Measurements from ENCODE around the gene PACRG. TPM values are rescaled to one million over a fixed set of nuclear protein-coding genes. Genes with fewer than 3 reads are reported as not detected.

The PACRG gene
- total RNA-seq, 1 experiment from 2014 or later: 0.26 TPM

DNA sequence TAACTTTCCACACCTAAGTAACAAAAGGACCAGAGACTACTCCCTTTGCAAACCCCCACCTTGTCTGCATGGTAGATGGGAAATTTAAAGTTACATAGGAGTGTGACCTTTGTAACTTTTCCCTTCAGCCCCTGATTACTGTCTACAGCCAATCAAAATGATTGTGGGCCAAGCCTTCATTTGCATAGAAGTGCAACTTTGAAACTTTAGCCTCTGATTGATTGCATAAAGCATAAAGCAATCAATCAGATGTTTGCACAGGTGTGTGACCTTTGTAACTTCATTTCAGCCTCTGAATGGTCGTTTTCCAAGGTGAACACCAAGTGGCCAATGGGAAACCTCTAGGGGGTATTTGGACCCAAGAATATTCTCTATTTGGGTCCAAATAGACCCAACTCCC lies 46.3 kb upstream of the PACRG start:
- H3K4me1 ChIP-seq (ENCODE audit: insufficient read depth, low read length): no peaks in the 10 kb centered on the region
- Mint-ChIP-seq H3K27me3 (ENCODE audit: low read depth) (no peaks in the 10 kb centered on the region), H3K4me1 (no peaks in the 10 kb centered on the region), H3K4me3 (no peak overlapping the region), H3K27ac (peak overlapping the region in 1 of 3 experiments; percentile 52; a peak in 1 of 7 replicates), H3K9me3 (no peaks in the 10 kb centered on the region; a peak in 1 of 5 replicates), H3K36me3 (ENCODE audit: insufficient read depth in 1 of 3, low read depth in 3 of 3) (no peaks in the 10 kb centered on the region)
- no peak overlapping the region for H3K14ac ChIP-seq (ENCODE audit: insufficient read depth, low read length)
- H3K18ac ChIP-seq (ENCODE audit: insufficient read length, low read depth, low read length): no peak overlapping the region
- H3K79me1 ChIP-seq (ENCODE audit: insufficient read depth, low read depth, low read length, poor library complexity, severe bottlenecking): no peaks in the 10 kb centered on the region
- H3K4me2 ChIP-seq (ENCODE audit: insufficient read depth, insufficient read length, low read length): no peak overlapping the region
- H3T11ph ChIP-seq (ENCODE audit: low read length): no peak overlapping the region
- H2BK15ac ChIP-seq (ENCODE audit: low read depth, low read length): no peak overlapping the region
- H2BK20ac ChIP-seq (ENCODE audit: low read depth, low read length, poor library complexity, severe bottlenecking): no peak overlapping the region
- H3K23ac ChIP-seq (ENCODE audit: insufficient read length, low read depth, low read length): no peak overlapping the region
- H4K20me1 ChIP-seq (ENCODE audit: control insufficient read depth, insufficient read depth, insufficient read length): no peaks in the 10 kb centered on the region
- H4K8ac ChIP-seq (replicated peaks; ENCODE audit: insufficient read length, low read depth, low read length): no peak overlapping the region
- no peak overlapping the region for H2AFZ ChIP-seq (ENCODE audit: low read length)
- H2BK5ac ChIP-seq (ENCODE audit: insufficient read length, low read length): no peak overlapping the region
- no peaks in the 10 kb centered on the region for H3K9me3 ChIP-seq (ENCODE audit: control insufficient read depth, low read depth, low read length)
- no peak overlapping the region for H2BK12ac ChIP-seq (ENCODE audit: insufficient read length, low read depth, low read length)
- no peak overlapping the region for H2BK120ac ChIP-seq (ENCODE audit: low read depth, low read length, poor library complexity, severe bottlenecking)
- no peak overlapping the region for H2AK5ac ChIP-seq (ENCODE audit: insufficient read length, low read length)
- H3K56ac ChIP-seq (ENCODE audit: insufficient read length, low read depth, low read length): no peak overlapping the region
- no peak for TF ChIP-seq CTCF (conservative IDR thresholded peaks at IDR 0.05)
- H4K91ac ChIP-seq (ENCODE audit: insufficient read length, low read depth, low read length): no peak overlapping the region
- H3K27me3 ChIP-seq (ENCODE audit: insufficient read depth, low read length): no peaks in the 10 kb centered on the region
- no CpG with 5 or more reads among the region's 1 CpG for WGBS (ENCODE audit: extremely low coverage, insufficient read length, low lambda C conversion rate)
- H3K9ac ChIP-seq (ENCODE audit: extremely low read depth, insufficient read length, low read length): no peak overlapping the region
- DNase-seq: no peak
- H3K23me2 ChIP-seq (ENCODE audit: insufficient read length, low read depth, low read length, poor library complexity, severe bottlenecking): no peaks in the 10 kb centered on the region
- H3K4ac ChIP-seq (ENCODE audit: low read depth, low read length): no peak overlapping the region
- H3K27ac ChIP-seq (ENCODE audit: insufficient read length, low read depth, low read length): no peak overlapping the region
- no peak overlapping the region for H4K5ac ChIP-seq (ENCODE audit: insufficient read length, low read depth, low read length)
- H3K79me2 ChIP-seq (ENCODE audit: insufficient read depth, low read length): no peaks in the 10 kb centered on the region
